GM12891 (cell line): ENCODE results near the gene PGGT1B.

Experiments
- POLR2A ChIP-seq: IDR thresholded peaks from 2 replicates; pipeline ENCODE4 v1.6.1; 2011; ENCODE audit warnings: low read depth, low read length, control low read depth
- POLR2AphosphoS5 ChIP-seq: IDR thresholded peaks from 2 replicates; pipeline ENCODE4 v1.6.1; 2011; ENCODE audit warnings: low read depth, low read length, control low read depth
- TAF1 ChIP-seq: IDR thresholded peaks from 2 replicates; pipeline ENCODE4 v1.6.1; 2011; ENCODE audit warnings: low read depth, low read length, control low read depth

GRCh38 chr5:115189866-115190265, 72.8 kb downstream of the PGGT1B start:
- TF ChIP-seq POLR2A, result no peak
- TF ChIP-seq POLR2AphosphoS5, result no peak
- no peak for TF ChIP-seq TAF1
